ENCODE results near the gene BAHD1. TPM values are rescaled to one million over a fixed set of nuclear protein-coding genes. Genes with fewer than 3 reads are reported as not detected.
A peak's percentile ranks its signal among the peaks of the same experiment; 100 is the strongest.

Gene BAHD1
- total RNA-seq, 1 experiment from 2014 or later = 40.6 TPM

DNA sequence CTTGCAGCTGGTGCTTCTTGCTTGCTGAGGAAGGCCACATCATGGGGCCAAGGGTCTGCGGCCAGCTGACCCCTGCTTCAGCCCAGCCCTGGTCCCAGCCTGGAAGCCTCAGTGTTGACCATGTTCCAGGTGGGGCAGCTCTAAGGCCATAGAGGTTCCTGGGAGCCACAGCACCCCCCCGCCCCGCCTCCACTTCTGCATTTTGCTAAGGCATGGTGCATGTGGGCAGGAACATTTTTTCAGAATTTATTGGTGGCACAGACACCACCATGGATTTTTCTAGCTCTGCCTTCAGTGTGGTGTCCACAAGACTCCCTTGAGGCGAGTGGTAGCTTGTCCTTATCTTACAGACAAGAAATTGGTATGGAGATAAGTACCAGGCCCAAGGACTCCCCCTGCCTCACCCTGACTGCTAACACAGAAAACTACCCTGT, 28.2 kb downstream of the BAHD1 start:
- DNase-seq (ENCODE audit: low read depth, low spot score) (no peak), ATAC-seq (no peak)
- in situ Hi-C loops (cut with HindIII; ENCODE audit: low pct_unique_long_range_greater_than_20kb, low sequenced_read_pairs) = no loop called here
- H3K4me3 ChIP-seq (ENCODE audit: low read depth in 2 of 2, low read length in 2 of 2) = no peak overlapping the region
- H3K36me3 ChIP-seq (ENCODE audit: control insufficient read depth, insufficient read depth, low read length) = no peaks in the 10 kb centered on the region; the same call in 1 of the 2 replicates
- H3K4me1 ChIP-seq (ENCODE audit: control insufficient read depth, insufficient read depth, low read length) = peaks cover 14% of the 10 kb centered on the region
- H3K27ac ChIP-seq (ENCODE audit: low read length) = no peak overlapping the region
- H3K9me3 ChIP-seq (ENCODE audit: control insufficient read depth, insufficient read depth, low read depth, low read length) = no peaks in the 10 kb centered on the region
- CTCF ChIA-PET = interaction anchor here (0.6 to 1.5 kb wide), 3 partner anchors 96 to 929 kb away, joined by 3 to 4 read pairs (median 3); partner anchors contain the start of gene CCDC32
- TF ChIP-seq SIN3A (IDR thresholded peaks at IDR 0.05; ENCODE audit: borderline replicate concordance, insufficient read depth, low read depth, low read length) (no peak), REST (IDR thresholded peaks at IDR 0.05; ENCODE audit: insufficient read depth in 1 of 2, low read depth in 2 of 2, low read length in 1 of 2) (no peak), TCF7L2 (IDR thresholded peaks at IDR 0.05; ENCODE audit: low read depth, low read length) (no peak)
- no TSS peak for BruUV-seq (replicated peaks)
- POLR2A ChIA-PET = no interaction called here
- intact Hi-C loops (cut with micrococcal nuclease; ENCODE audit: unreplicated experiment) = no loop called here
- H3K27me3 ChIP-seq (ENCODE audit: control insufficient read depth, insufficient read depth, low read length) = no peaks in the 10 kb centered on the region

DNA sequence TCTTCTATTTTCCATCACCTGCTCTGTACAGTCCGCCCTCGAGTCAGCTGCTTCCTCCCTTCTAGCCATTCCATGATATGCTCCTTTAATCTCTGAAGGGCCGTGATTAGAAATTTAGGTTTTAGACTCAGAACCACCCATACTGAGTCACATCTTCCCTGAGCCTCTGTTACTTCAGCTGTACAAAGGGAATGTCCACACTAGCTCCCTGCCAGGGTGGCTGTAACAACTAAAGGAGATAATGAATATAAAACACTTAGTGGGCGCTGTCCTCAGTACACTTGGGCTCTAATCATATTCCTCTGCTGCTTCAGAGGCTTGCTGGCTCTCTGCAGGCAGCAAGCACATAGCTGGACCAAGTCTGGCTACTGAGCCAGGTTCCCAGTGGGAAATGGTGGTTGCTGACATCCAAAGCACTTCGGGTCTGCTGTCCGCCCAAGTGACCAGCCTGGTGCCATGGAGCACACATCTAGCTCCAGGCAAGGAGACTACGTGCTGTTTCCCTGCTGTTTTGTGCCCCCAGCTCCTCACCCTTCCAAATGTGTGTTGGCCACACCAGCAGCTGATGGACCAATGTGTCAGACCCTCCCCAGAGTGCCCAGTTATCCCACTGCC, 29.1 kb downstream of the BAHD1 start:
- intact Hi-C loops (cut with micrococcal nuclease; ENCODE audit: unreplicated experiment) = no loop called here
- DNase-seq (ENCODE audit: low read depth, low spot score) (no peak), ATAC-seq (peak; percentile 1; the same call in 1 of the 2 replicates)
- Histone ChIP-seq H3K9me3 (ENCODE audit: control insufficient read depth, insufficient read depth, low read depth, low read length) (no peaks in the 10 kb centered on the region), H3K27me3 (ENCODE audit: control insufficient read depth, insufficient read depth, low read length) (no peaks in the 10 kb centered on the region), H3K36me3 (ENCODE audit: control insufficient read depth, insufficient read depth, low read length) (no peaks in the 10 kb centered on the region; the same call in 1 of the 2 replicates), H3K4me3 (ENCODE audit: low read depth in 2 of 2, low read length in 2 of 2) (peak overlapping the region; percentile 42 to 61), H3K4me1 (ENCODE audit: control insufficient read depth, insufficient read depth, low read length) (peaks cover 14% of the 10 kb centered on the region), H3K27ac (ENCODE audit: low read length) (peak overlapping the region; percentile 90)
- in situ Hi-C loops (cut with HindIII; ENCODE audit: low pct_unique_long_range_greater_than_20kb, low sequenced_read_pairs) = no loop called here
- ChIA-PET POLR2A (interaction anchor here (0.6 to 0.8 kb wide), 2 partner anchors 112 to 1095 kb away, joined by 3 to 7 read pairs; no protein-coding TSS in a partner anchor), CTCF (interaction anchor here (0.6 to 1.5 kb wide), 3 partner anchors 95 to 928 kb away, joined by 3 to 4 read pairs (median 3); partner anchors contain the start of gene CCDC32)
- BruUV-seq (replicated peaks) = no TSS peak
- no peak for TF ChIP-seq TCF7L2 (IDR thresholded peaks at IDR 0.05; ENCODE audit: low read depth, low read length)
- TF ChIP-seq POLR2AphosphoS5 (IDR thresholded peaks at IDR 0.05; ENCODE audit: low read depth, low read length) = no peak
- TF ChIP-seq SIN3A (IDR thresholded peaks at IDR 0.05; ENCODE audit: borderline replicate concordance, insufficient read depth, low read depth, low read length) = no peak

- Histone ChIP-seq H3K27ac (ENCODE audit: low read length) (peak within 1 kb of the TSS; percentile 90), H3K4me1 (ENCODE audit: control insufficient read depth, insufficient read depth, low read length) (peaks cover 14% of the 10 kb centered on the region), H3K4me3 (ENCODE audit: low read depth in 2 of 2, low read length in 2 of 2) (peak within 1 kb of the TSS; percentile 62 to 71), H3K36me3 (ENCODE audit: control insufficient read depth, insufficient read depth, low read length) (no peaks in the 10 kb centered on the region; the same call in 1 of the 2 replicates), H3K9me3 (ENCODE audit: control insufficient read depth, insufficient read depth, low read depth, low read length) (no peaks in the 10 kb centered on the region), H3K27me3 (ENCODE audit: control insufficient read depth, insufficient read depth, low read length) (no peaks in the 10 kb centered on the region)
- DNase-seq (ENCODE audit: low read depth, low spot score) = no peak
- ATAC-seq = peak; percentile 90
- no TSS peak for BruUV-seq (replicated peaks)
- ChIA-PET POLR2A (interaction anchor here (0.6 to 0.8 kb wide), 2 partner anchors 111 to 1095 kb away, joined by 3 to 7 read pairs; no protein-coding TSS in a partner anchor), CTCF (interaction anchor here (1.5 kb wide), 1 partner anchor 94 kb away, joined by 4 read pairs; the partner anchor contains the start of gene CCDC32)
- in situ Hi-C loops (cut with HindIII; ENCODE audit: low pct_unique_long_range_greater_than_20kb, low sequenced_read_pairs) (no loop called here), intact Hi-C loops (cut with micrococcal nuclease; ENCODE audit: unreplicated experiment) (no loop called here)
- TF ChIP-seq SIN3A (IDR thresholded peaks at IDR 0.05; ENCODE audit: borderline replicate concordance, insufficient read depth, low read depth, low read length) (no peak), POLR2AphosphoS5 (IDR thresholded peaks at IDR 0.05; ENCODE audit: low read depth, low read length) (peak; percentile 39)
These were observed 29.8 kb downstream of the BAHD1 start, which contains the start of gene CHST14 for GRCh38 chr15:40470423-40471104. TSS of gene CHST14 (plus strand) at chr15:40470984. CDS start at chr15:40471214, 230 bp downstream.

All from Panc1 (cell line).